ENCODE measurements around the gene EPHB1. TPM values are rescaled to one million over a fixed set of nuclear protein-coding genes. Genes with fewer than 3 reads are reported as not detected.
"Not testable (repeated sequence)": the region's sequence is repeated elsewhere in the genome, so short reads cannot be mapped to it uniquely, and the experiment has no call there.

The EPHB1 gene
- polyA plus RNA-seq, 5 donors: 1.8 to 3.9 (median 2.8) TPM

DNA sequence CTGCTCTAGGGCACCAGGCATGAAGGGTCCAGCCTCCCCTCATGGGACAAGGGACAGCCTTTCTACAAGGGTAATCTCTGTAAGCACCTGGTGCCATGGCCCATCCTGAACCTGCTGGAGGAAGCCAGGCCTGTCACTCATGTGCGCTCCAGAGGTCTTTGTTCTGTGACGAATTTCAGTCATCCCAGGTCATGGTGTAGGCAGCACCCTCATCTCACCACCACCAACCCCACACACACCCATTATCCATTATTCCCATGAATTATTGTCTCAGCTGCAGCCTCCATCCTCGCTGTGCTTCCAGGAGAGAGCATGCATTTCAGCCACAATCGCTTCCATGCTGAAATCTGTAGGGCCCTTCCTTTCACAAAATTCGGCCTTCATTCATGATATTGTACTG is 419.3 kb downstream of the EPHB1 start:
- no peak for DNase-seq

DNA sequence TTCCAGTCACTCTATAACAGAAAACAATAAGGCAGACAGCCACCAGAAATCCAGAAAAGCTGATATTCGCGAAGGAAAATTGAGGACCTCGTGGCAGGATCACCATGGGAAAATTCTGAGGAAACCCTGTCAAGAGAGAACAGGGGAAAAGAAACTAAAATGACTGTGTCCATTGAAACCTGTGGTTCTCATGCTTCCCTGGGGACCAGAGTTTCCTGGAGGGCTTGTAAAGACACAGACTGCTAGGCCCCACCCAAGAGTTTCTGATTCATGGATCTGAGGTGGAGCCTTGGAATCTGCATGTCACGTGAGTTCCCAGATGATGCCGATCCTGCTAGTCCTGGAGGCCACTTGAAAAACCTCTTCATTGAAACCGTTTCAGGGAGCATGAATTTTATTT is 420.5 kb downstream of the EPHB1 start:
- DNase-seq: no peak

DNA sequence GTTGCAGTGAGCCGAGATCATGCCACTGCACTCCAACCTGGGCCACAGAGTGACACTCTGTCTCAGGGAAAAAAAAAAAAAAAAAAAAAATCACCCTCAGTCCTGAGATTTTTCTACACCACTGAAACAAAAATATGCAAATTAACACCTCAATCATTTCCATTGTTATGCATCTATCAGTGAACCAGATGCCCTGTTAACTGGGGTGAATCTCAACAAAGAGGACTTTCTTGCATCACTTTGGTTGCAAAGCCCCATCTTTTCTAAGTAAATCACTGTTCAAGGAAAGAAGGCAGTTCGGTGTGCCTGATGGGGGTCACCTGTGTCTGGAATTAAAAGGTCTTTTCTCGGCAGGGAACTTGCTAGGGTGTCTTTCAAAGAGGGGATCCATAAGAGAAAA is 421.6 kb downstream of the EPHB1 start:
- no peak for DNase-seq

DNA sequence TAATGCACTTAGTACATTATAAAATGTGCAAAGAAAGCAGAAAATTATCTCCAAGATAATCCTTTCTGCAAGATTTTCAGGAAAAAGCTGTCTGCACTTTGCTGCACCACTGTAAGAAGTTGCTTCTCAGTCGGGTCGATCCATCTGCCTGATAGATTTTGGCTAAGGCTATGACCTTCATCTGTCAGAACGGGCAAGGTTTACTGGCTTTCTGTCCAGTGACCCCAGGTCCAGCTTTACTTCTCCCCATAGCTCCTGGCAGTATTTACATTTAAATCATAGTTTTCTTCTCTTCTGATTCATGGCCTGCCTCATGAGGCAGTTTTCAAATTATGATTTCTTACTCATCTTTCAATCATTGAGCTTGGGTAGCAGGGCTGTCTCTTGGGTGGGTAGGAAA is 422.7 kb downstream of the EPHB1 start:
- no peak for DNase-seq

DNA sequence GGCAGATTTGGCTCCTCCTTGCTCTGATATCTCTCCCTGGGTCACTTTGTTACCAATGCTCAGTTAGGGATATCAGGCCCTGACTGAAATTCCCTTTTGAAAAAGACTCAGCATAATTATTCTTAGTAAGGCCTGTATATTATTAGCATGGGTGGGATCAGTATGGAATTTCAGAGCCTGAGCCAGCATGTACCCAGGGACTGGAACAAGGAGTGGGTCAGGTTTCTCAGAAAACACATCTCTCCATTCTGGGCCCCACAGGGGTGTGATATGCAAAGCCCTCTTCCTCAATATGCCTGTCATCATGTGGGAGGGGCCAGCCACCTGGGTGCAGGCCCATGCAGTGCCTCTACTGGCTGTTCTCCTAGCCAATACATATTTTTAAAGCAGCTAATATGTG is 423.2 kb downstream of the EPHB1 start:
- DNase-seq: no peak

DNA sequence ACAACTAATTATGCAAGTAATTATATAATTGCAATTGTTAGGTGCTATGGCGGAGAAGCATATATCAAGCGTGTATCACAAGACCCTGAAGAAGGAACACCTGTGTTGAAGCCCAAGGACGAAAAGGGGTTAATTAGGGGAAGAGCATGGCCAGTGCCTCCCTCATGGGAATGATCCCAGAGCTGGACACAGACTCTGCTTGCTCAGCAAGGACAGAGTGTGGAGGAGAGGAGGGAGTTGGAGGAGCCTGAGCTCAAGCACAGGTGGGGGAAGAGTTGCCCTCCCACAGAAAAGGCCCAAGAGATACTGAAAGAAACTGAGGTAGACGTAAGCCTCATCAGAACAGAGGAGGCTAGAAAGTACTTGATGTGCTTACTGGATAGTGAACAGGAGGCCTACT is 423.7 kb downstream of the EPHB1 start:
- no peak for DNase-seq

DNA sequence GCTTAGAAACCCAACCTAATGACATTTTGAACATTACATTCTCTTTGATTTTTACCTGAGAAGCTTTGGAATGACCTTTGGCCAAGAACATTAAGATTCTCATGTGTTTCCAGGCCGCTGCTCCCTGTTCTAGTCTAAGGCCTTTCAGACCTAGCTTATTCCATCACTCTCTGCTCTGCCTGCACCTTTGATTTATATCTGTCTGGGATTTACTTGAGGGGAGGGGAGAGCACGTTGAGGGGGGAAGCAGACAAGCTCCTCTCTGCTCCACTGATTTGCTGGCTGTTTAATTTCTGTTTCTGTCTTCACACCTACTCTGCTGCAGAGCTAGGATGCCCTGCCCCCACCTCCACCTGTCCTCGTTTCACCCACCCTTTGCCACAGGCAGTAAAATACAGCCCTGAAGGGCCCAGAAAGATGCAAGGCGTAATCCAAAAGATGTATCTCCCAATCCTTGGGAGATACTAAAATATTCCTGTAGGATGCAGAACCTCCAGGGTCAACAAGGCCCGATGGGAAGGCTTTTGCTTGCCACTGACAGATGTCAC is 429.8 kb downstream of the EPHB1 start:
- no peak for DNase-seq

DNA sequence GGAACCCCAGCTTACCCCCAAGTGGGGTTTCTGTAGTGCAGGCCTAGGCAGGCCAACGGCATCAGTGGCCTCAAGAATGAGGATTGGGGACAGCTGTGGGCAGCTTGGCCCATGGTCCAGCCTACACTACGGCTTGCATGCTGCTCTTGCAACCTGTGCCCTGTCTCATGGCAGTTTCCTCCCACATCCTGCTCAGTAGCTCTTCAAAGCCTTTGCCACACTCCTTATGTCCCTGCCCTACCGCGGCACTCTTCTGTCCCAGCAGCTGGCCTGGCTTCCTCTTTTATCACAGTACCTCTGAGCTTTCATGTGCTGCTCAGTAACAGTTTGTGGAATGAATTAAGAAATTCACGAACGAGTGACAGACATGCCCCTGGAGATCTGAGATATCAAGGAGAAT is 431.0 kb downstream of the EPHB1 start:
- no peak for DNase-seq

DNA sequence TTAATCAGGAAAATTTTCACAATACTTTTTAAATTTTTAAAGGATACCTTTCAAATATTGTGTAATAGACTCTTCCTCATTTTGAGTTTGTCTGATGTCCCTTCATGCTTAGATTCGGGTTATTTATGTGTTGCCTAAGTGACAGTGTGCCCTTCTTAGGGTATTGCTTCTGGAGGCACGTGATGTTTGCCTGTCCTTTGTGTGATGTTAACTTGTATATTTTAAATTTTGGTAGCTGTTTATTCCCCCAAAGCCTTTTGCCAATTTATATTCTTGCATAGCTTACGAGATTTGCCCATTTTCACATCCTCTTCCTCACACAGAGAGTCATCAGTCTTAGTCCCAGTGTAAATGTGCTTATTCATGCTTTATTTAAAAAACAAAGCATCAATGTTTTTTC is 433.1 kb downstream of the EPHB1 start:
- DNase-seq: no peak

DNA sequence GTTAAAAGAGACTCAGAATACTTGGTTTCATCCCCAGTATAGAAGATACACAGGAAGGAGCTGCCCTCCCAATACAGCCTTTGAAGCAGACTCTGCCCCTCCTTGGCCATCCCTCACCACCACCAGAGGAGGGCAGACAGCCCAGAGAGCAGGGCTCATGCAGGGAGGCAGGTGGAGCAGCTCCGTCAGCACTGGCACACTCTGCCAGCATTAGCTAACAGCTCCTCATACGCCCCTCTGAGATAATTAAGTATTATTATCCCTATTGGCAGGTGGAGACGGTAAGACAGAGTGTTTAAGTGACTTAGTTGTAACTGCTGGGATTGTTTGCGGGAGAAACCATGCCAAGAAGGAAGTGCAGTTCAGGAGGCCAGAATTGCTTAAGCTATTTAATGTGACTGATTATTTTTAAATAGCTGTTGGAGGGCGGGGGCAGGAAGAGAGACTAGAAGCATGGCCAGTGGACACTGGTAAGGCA is 434.0 kb downstream of the EPHB1 start:
- DNase-seq: peak; percentile 49 to 56

DNA sequence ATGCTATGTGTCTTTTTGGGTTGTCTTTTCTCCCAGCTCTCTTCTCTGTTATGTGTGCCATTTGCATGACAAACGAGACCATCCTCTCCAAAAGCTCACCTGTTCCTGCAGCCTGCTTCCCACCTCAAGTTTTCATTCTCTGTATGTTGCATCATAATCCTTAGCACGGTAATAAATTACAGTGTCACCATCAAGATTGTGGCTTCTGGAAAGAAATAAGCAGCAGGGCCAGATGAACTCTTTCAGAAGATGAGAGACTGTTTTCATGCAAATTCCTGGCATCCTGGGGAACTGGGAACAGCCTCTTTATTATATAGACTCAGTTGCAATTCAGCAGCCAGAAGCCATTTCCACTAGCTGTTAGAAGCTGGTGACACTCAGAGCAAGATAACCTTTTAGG is 436.7 kb downstream of the EPHB1 start:
- DNase-seq: no peak

DNA sequence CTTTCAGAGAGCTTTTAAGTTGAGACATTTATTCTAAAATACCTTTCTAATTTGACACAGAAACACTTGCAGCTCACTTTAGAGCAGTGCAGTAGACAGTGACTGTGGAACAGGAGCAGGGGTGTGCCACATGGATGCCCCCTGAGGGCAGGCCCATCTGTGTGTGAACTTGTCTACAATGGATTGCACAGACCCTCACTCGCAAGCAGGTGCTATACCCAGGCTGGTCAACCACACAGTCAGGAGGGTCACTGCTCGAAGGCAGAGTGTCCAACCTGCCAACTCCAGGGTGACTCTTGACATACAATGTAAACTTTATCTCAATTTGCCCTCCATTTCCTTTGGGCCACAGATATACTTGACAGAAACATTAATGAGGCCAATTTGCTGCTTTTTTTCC is 437.2 kb downstream of the EPHB1 start:
- no peak for DNase-seq

DNA sequence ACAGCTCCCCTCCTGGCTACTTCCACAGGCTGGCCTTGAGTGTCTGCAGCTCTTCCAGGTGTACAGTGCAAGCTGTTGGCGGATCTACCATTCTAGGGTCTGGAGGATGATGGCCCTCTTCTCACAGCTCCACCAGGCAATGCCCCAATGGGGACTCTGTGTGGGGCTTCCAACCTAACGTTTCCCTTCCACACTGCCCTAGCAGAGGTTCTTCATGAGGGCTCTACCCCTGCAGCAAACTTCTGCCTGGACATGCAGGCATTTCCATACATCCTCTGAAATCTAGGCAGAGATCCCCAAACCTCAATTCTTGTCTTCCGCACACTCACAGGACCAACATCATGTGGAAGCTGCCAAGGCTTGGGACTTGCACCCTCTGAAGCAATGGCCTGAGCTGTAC is 438.4 kb downstream of the EPHB1 start:
- not testable (repeated sequence) for DNase-seq

DNA sequence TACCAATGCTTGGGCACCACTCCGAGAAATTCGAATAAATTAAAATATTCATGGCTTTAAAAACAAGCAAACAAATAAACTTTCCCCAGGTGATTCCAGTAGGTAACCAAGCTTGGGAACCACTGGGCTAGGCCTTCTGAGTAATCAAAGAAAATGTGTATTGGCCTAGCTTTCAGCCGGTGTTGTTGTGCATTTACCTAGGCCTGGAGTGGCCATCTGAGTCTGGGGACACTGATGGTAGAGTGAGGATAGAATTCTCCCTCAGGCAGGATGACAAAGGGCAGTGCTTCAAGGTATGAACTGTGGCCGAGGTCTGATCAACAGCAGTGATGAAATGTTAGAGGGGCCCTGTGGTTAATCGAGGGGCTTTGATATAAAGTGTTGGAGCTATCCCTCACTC is 440.5 kb downstream of the EPHB1 start:
- no peak for DNase-seq

DNA sequence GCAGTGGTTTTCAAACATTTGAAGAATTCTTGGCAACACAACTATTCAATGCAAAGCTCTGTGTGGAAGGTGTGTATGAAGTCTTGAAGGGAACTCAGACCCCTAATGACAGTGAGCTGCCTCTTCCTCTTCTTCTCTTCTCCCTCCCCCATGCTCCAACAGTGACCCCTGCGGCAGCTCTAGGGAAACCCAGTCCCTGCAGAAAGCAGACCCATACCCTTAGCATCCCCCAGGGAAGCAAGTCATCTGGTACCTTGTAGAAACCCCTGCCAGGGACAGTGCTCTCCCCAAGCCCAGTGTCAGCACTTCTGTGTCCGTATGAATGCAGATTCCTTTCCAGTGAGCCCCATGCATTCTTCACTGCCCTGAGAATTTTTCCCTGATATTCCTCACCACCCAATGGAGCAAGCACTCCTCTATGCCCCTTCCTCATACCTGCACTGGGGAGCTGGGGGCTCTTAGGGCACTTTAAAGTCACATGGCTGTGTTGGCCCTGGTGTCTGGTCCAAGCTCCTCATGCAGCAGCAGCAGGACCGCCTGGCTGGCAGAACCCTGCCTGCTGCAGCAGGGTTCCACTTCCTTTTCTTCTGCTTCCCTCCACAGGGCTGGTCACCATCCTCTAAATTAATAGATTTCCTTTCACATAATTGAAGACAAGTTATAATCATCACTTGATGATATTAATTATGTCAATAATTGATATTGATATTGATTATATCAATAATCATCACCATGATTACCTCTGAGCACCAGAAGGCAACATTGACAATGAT is 442.5 kb downstream of the EPHB1 start:
- DNase-seq: no peak

DNA sequence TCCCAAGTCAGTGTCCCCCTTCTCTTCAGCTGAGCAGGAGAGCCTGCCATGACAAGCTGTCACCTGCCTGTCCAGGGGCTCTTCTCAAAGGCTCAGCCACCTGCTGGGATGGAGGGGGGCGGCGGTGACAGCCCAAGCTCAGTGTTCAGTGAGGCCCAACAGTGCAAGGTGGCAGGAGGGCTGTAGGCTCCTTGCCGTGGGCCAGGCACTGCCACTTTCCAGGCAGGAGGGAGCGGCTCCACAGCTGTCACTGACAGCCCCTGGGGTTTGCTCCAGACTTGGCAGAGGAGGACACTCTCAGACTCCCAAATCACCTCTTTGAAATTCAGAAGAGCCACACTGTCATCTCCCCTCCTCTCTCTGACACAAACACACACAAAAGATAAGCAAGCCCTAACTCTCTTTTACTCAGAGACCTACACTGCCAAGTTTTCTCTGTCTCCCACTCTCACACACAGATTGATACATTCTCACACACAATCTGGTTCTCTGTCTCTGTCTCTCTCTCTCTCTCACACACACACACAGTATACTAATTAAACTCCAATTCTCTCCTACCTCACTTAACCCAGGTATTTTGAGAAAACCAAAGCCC is 443.3 kb downstream of the EPHB1 start:
- no peak for DNase-seq

DNA sequence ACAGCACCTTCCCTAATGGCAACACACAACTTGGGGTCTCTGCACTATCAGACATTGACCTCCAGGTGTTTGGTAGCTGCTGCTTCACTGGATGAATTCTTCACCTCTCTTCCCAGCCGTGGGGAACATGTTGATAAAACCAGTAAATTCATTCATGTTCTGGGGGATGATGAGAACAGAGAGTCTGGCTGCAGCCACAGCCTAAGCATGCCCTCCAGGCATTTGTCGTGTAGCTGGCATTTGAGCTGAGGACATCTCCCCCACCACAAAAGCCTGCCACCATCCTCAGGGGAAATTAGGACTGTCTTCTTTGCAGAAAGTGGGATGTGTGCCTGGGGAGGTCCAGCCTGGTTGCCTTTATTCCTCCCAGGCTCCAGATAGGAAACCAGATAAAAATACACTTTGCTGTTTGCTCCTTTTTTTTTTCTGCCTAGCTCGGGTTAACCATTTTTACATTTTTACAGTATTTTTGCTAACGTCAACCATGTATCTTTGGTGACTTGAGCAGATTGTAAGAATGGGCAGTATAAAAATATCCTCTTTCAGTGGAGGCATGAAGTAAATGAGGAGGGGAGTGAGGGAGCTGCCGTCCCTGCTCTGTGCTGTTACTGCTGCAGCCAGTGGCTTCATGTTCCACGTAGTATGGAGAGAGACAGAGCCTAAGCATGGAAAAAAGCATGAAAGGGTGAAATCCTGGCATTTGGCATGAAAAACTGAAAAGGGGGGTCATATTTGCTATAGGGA is 444.0 kb downstream of the EPHB1 start:
- no peak for DNase-seq

DNA sequence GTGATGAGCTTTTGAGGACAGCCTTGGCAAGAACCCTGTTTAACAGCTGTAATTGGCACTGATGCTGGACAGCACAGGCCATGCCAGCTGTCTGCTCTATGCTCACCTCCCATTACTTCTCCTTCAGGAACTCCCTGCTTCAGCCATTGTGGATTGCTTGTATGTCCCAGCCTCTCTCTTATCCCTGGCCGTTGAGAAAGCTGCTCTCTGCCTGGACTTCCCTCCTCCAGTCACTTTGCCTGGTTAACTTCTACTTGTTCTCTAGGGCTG is 444.5 kb downstream of the EPHB1 start:
- no peak for DNase-seq

DNA sequence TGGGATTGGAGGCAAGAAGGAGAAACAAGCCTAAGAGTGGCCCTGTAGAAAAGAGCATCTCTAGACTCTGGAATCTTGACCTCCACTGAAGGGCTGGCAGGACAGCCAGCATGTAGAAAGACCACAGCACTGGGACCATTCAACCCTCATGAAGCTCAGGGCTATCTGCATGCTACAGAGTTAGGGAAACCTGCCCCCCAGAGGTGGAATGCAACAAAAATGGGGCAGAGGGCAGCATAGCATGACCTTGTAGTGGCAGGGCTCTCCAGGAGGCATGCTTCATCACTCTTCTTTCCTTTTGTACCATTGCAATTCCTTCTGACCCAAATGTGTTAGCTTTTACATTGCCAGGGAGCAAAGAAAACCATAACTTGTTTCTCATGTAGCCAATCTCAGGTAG is 445.4 kb downstream of the EPHB1 start:
- no peak for DNase-seq

DNA sequence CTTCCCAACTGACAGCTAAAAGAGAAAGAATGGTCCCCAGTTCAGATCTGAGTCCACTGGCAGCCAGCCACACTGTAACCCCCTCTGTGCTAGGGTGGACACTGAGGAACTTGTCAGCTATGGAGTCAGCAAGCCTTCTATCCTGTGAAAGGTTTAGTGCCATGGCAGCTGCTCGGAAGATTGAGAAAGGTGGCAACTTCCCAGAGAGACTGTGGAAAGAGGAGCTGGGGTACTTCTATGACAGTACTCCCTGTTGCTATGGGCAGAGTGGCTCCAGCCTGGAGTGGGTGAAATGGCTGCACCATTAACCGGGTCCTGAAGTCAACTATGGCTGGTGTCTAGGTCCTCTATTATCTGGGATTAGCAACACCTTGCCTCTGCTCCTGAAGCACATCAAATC is 447.2 kb downstream of the EPHB1 start:
- DNase-seq: no peak

DNA sequence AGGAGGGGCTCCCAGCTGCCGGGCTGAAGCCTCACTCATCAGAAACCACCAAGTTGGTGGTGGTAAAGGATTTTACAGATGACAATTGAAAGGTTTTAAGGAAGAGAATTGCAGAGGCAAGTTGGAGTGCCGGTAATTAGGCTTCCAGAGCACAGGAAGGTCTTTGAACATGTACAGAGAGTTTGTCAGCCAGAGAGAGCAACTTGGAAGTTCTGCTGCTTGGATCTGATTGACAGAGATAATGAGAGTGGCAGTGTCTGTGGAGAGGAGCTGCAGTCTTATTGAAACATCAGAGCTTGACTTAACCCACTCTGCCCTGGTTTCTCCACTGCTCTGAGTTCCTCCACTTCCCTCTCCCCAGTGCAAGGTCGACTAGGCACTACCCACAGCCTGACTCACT is 448.6 kb downstream of the EPHB1 start:
- no peak for DNase-seq

DNA sequence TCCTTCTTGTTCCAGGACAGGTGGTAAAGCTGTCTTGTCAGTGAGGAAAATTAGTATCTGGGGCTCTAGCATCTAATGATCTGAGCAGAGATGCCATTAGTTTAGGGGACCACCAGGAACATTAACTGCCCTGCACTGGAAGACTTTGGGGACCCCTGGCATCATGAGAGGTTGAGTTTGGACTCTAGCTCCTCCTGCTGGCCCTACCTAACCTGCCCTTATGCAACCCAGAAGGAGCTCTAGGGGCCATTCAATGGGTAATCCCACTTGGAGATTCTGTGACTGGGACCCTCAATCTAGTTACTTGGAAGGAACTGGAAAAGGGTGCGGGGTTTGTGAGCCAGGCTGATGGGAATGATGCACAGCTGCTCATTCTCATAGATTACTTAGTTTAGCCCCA is 451.0 kb downstream of the EPHB1 start:
- DNase-seq: no peak

DNA sequence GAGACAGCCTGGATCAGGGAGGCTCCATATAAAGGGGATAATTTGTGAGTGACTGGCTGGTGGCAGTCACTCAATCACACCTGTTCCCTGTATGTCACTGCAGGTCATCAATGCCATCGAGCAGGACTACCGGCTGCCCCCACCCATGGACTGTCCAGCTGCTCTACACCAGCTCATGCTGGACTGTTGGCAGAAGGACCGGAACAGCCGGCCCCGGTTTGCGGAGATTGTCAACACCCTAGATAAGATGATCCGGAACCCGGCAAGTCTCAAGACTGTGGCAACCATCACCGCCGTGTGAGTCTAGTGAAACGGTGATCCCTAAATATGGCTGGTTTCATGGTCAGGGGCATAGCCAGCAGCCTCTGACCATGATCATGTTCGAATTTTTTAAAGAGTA is 453.2 kb downstream of the EPHB1 start:
- DNase-seq: no peak

Data from right lung (tissue), 5 donors.